ENCODE measurements around the gene ADCY1.
A peak's percentile ranks its signal among the peaks of the same experiment; 100 is the strongest.
"Not testable (repeated sequence)": the region's sequence is repeated elsewhere in the genome, so short reads cannot be mapped to it uniquely, and the experiment has no call there.

Gene ADCY1

GRCh38 chr7:45768516-45769394 is 194.6 kb downstream of the ADCY1 start:
- H3K27me3 Mint-ChIP-seq (ENCODE audit: low read depth, poor library complexity); H3K9me3 Mint-ChIP-seq; H3K36me3 Mint-ChIP-seq (ENCODE audit: low read depth); H3K4me1 Mint-ChIP-seq: not testable (repeated sequence)
- Mint-ChIP-seq H3K4me3 (peak overlapping the region; percentile 91), H3K27ac (peak overlapping the region; percentile 99)
- DNase-seq: peak; percentile 98

- H3K27ac Mint-ChIP-seq; H3K9me3 Mint-ChIP-seq; H3K4me1 Mint-ChIP-seq; DNase-seq; H3K27me3 Mint-ChIP-seq (ENCODE audit: low read depth, poor library complexity); H3K36me3 Mint-ChIP-seq (ENCODE audit: low read depth): not testable (repeated sequence)
- peak overlapping the region; percentile 91 for H3K4me3 Mint-ChIP-seq
These were observed 195.5 kb downstream of the ADCY1 start for GRCh38 chr7:45769626-45770025.
